A549 (cell line): ENCODE data around the gene OPA3.

ENCODE experiments used
- CEBPB ChIP-seq, 2 experiments: fragments of >200 bp in 1 of 2; sonication (Bioruptor Twin) in 1 of 2; formaldehyde crosslinking in 1 of 2; IDR thresholded peaks; 2 replicates each; pipeline ENCODE4 v1.6.1; 2012 to 2016
- JUN ChIP-seq, 2 experiments: fragments of >200 bp; sonication (Bioruptor Twin); formaldehyde crosslinking; IDR thresholded peaks; 2 replicates in 1 of 2; 3 replicates in 1 of 2; pipeline ENCODE4 v1.6.1; 2016 to 2017
- JUNB ChIP-seq: fragments of >200 bp; sonication (Bioruptor Twin); formaldehyde crosslinking; IDR thresholded peaks from 2 replicates; pipeline ENCODE4 v1.6.1; 2016
- MYC ChIP-seq: IDR thresholded peaks from 2 replicates; pipeline ENCODE4 v1.6.1; 2012; ENCODE audit warnings: mild to moderate bottlenecking, inconsistent platforms, low read length, improper control_type of control experiment, borderline replicate concordance
- NFE2L2 ChIP-seq: fragments of 150-350 bp; conservative IDR thresholded peaks from 2 replicates; pipeline ENCODE4 v1.6.1; 2014; ENCODE audit warnings: low read length
- POLR2A ChIP-seq: IDR thresholded peaks from 2 replicates; pipeline ENCODE4 v1.6.1; 2012; ENCODE audit warnings: mild to moderate bottlenecking, low read length
- RCOR1 ChIP-seq: fragments of 150-350 bp; IDR thresholded peaks from 2 replicates; pipeline ENCODE4 v1.6.1; 2014; ENCODE audit warnings: antibody characterized with exemption, low read length, low read depth
- RNF2 ChIP-seq: fragments of 200-600 bp; sonication (generic); IDR thresholded peaks from 2 replicates; pipeline ENCODE4 v1.6.1; 2016; ENCODE audit warnings: low read depth, mild to moderate bottlenecking, antibody characterized with exemption, moderate library complexity, borderline replicate concordance
- TF ChIP-seq, protein P1 (sequence below): fragments of >200 bp; sonication (Bioruptor Twin); formaldehyde crosslinking; IDR thresholded peaks from 3 replicates; pipeline ENCODE4 v1.5.1; 2016
- TF ChIP-seq, protein P2 (sequence below): IDR thresholded peaks from 2 replicates; pipeline ENCODE4 v1.6.1; 2012
- TF ChIP-seq, protein P3 (sequence below): fragments of 150-350 bp; IDR thresholded peaks from 2 replicates; pipeline ENCODE4 v1.6.1; 2014; ENCODE audit warnings: low read depth, mild to moderate bottlenecking, low read length
- TF ChIP-seq, protein P4 (sequence below): fragments of 450-650 bp; IDR thresholded peaks from 2 replicates; pipeline ENCODE4 v1.6.1; 2014; ENCODE audit warnings: antibody characterized with exemption
- TF ChIP-seq, protein P5 (sequence below): fragments of 200-600 bp; sonication (generic); IDR thresholded peaks from 2 replicates; pipeline ENCODE4 v1.6.1; 2016; ENCODE audit warnings: antibody characterized with exemption, mild to moderate bottlenecking, moderate library complexity

DNA sequence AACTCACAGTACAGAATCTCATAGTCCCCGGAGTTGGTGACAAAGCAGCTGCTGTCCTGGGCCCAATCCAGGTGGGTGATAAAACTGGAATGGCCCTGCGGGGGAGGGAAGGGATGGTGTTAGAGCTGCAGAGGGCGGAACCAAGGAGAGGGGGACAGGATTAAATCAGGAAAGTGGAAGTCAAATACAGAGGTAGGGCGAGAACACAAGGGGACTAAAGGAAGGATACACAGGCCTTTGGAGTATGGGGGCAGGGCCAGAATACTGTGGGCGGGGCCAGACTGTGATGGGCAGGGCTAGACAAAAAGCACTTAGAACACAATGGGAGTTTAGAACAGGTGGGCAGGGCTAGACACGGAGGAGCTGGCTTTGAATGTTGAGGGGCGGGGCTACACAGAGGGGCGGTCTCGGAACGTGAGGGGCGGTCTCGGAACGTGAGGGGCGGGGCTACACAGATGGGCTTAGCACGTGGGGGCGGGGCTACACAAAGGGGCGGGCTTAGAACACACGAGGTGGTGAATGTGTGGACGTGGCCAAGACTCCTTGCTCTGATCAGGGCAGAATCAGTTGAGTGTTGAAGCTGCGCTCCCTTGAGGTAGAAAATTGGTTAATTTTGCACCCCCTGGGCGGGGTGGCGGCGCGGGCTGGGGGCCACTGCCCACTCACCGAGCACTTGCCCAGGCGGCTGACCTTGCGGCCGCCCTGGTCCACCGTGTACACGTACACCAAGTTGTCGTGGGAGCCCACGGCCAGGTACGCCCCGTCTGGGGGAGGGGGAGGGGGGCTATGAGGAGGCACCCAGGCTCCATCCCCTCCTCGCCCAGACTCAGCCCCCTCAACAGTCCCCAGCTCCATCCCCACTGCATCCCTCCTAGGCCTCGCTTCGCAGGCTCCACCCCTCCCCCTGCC, 31.4 kb upstream of the OPA3 start:
- TF ChIP-seq, protein P1, sequence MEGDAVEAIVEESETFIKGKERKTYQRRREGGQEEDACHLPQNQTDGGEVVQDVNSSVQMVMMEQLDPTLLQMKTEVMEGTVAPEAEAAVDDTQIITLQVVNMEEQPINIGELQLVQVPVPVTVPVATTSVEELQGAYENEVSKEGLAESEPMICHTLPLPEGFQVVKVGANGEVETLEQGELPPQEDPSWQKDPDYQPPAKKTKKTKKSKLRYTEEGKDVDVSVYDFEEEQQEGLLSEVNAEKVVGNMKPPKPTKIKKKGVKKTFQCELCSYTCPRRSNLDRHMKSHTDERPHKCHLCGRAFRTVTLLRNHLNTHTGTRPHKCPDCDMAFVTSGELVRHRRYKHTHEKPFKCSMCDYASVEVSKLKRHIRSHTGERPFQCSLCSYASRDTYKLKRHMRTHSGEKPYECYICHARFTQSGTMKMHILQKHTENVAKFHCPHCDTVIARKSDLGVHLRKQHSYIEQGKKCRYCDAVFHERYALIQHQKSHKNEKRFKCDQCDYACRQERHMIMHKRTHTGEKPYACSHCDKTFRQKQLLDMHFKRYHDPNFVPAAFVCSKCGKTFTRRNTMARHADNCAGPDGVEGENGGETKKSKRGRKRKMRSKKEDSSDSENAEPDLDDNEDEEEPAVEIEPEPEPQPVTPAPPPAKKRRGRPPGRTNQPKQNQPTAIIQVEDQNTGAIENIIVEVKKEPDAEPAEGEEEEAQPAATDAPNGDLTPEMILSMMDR = no peak
- TF ChIP-seq CEBPB (IDR thresholded peaks at IDR 0.05) = no peak
- TF ChIP-seq, protein P2, sequence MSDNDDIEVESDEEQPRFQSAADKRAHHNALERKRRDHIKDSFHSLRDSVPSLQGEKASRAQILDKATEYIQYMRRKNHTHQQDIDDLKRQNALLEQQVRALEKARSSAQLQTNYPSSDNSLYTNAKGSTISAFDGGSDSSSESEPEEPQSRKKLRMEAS = no peak
- TF ChIP-seq MYC = no peak
- TF ChIP-seq, protein P3, sequence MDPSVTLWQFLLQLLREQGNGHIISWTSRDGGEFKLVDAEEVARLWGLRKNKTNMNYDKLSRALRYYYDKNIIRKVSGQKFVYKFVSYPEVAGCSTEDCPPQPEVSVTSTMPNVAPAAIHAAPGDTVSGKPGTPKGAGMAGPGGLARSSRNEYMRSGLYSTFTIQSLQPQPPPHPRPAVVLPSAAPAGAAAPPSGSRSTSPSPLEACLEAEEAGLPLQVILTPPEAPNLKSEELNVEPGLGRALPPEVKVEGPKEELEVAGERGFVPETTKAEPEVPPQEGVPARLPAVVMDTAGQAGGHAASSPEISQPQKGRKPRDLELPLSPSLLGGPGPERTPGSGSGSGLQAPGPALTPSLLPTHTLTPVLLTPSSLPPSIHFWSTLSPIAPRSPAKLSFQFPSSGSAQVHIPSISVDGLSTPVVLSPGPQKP = no peak
- TF ChIP-seq, protein P4, sequence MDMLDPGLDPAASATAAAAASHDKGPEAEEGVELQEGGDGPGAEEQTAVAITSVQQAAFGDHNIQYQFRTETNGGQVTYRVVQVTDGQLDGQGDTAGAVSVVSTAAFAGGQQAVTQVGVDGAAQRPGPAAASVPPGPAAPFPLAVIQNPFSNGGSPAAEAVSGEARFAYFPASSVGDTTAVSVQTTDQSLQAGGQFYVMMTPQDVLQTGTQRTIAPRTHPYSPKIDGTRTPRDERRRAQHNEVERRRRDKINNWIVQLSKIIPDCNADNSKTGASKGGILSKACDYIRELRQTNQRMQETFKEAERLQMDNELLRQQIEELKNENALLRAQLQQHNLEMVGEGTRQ = peak; percentile 33; the same call in 1 of the 2 replicates
- TF ChIP-seq RCOR1 = no peak
- TF ChIP-seq NFE2L2 = no peak
- no peak for TF ChIP-seq RNF2
- TF ChIP-seq JUNB = no peak
- TF ChIP-seq, protein P5, sequence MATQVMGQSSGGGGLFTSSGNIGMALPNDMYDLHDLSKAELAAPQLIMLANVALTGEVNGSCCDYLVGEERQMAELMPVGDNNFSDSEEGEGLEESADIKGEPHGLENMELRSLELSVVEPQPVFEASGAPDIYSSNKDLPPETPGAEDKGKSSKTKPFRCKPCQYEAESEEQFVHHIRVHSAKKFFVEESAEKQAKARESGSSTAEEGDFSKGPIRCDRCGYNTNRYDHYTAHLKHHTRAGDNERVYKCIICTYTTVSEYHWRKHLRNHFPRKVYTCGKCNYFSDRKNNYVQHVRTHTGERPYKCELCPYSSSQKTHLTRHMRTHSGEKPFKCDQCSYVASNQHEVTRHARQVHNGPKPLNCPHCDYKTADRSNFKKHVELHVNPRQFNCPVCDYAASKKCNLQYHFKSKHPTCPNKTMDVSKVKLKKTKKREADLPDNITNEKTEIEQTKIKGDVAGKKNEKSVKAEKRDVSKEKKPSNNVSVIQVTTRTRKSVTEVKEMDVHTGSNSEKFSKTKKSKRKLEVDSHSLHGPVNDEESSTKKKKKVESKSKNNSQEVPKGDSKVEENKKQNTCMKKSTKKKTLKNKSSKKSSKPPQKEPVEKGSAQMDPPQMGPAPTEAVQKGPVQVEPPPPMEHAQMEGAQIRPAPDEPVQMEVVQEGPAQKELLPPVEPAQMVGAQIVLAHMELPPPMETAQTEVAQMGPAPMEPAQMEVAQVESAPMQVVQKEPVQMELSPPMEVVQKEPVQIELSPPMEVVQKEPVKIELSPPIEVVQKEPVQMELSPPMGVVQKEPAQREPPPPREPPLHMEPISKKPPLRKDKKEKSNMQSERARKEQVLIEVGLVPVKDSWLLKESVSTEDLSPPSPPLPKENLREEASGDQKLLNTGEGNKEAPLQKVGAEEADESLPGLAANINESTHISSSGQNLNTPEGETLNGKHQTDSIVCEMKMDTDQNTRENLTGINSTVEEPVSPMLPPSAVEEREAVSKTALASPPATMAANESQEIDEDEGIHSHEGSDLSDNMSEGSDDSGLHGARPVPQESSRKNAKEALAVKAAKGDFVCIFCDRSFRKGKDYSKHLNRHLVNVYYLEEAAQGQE = no peak
- TF ChIP-seq JUN (IDR thresholded peaks at IDR 0.05) = no peak
- no peak for TF ChIP-seq POLR2A
